Measurements from ENCODE around the gene SLC52A1. TPM values are rescaled to one million over a fixed set of nuclear protein-coding genes. Genes with fewer than 3 reads are reported as not detected.

The SLC52A1 gene
- total and polyA plus RNA-seq, 2 of the 13 experiments (the other 11 are each of a cell fraction or from before 2014, with no cell fraction given): 0.03 to 0.13 TPM

DNA sequence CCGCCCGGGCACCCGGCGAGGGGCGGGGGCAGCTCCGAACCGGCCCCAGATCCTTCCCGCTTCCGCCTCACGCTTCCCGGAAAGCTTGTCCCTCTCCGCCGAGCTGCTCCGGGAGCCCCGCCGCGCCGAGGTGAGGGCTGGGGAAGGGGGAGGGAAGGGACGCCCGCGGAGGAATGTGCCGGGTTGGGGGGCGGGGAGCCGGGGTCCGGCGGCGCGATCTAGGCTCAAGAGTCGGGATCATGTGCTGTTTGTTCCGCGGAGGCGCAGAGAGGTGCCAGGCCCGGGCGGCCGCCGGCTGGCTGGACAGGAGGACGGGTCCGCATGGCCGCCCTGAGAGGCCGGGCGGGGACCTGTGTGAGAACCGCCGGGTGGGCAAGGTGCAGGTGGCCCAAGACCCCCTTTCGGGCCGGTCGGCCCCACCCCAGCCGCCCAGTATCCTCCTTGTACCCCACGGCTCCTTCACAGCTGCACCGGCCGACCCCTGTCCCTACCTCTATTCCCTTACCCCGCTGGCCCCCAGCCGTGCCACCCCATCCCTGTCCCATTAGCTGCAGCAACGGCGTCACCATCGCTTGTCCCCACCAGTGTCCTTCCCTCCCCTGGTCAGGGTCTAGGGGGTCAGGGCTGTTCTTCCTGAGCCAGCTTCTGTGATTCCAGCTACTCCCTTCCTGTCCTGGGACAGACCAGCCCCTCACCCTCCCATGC lies 37.0 kb downstream of the SLC52A1 start (continued):
- TF ChIP-seq, protein P1, sequence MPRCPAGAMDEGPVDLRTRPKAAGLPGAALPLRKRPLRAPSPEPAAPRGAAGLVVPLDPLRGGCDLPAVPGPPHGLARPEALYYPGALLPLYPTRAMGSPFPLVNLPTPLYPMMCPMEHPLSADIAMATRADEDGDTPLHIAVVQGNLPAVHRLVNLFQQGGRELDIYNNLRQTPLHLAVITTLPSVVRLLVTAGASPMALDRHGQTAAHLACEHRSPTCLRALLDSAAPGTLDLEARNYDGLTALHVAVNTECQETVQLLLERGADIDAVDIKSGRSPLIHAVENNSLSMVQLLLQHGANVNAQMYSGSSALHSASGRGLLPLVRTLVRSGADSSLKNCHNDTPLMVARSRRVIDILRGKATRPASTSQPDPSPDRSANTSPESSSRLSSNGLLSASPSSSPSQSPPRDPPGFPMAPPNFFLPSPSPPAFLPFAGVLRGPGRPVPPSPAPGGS (CRISPR knock-in tag; IDR thresholded peaks at IDR 0.05): 0 out of 2 replicates have a peak, but pooled peaks have one; percentile 3
- 0 out of 2 replicates have a peak, but pooled peaks have one; percentile 33 for TF ChIP-seq NCOA1 (CRISPR knock-in tag; IDR thresholded peaks at IDR 0.05)
- TF ChIP-seq, protein P2, sequence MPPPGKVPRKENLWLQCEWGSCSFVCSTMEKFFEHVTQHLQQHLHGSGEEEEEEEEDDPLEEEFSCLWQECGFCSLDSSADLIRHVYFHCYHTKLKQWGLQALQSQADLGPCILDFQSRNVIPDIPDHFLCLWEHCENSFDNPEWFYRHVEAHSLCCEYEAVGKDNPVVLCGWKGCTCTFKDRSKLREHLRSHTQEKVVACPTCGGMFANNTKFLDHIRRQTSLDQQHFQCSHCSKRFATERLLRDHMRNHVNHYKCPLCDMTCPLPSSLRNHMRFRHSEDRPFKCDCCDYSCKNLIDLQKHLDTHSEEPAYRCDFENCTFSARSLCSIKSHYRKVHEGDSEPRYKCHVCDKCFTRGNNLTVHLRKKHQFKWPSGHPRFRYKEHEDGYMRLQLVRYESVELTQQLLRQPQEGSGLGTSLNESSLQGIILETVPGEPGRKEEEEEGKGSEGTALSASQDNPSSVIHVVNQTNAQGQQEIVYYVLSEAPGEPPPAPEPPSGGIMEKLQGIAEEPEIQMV (CRISPR knock-in tag; IDR thresholded peaks at IDR 0.05; ENCODE audit: low read depth): no peak
- TF ChIP-seq POLR2AphosphoS5 (IDR thresholded peaks at IDR 0.05; ENCODE audit: low read depth, low read length): 0 out of 2 replicates have a peak, but pooled peaks have one; percentile 28
- TF ChIP-seq ZNF607 (CRISPR knock-in tag; IDR thresholded peaks at IDR 0.05; ENCODE audit: borderline replicate concordance): peak; percentile 39; the same call in 1 of the 2 replicates
- TF ChIP-seq ZNF430 (CRISPR knock-in tag; IDR thresholded peaks at IDR 0.05): 0 out of 2 replicates have a peak, but pooled peaks have one; percentile 11
- peak; percentile 43; the same call in 1 of the 2 replicates for TF ChIP-seq ZNF619 (CRISPR knock-in tag; IDR thresholded peaks at IDR 0.05)
- peak; percentile 87; the same call in 1 of the 2 replicates for TF ChIP-seq FOXO4 (CRISPR knock-in tag; conservative IDR thresholded peaks at IDR 0.05)
- TF ChIP-seq, protein P3, sequence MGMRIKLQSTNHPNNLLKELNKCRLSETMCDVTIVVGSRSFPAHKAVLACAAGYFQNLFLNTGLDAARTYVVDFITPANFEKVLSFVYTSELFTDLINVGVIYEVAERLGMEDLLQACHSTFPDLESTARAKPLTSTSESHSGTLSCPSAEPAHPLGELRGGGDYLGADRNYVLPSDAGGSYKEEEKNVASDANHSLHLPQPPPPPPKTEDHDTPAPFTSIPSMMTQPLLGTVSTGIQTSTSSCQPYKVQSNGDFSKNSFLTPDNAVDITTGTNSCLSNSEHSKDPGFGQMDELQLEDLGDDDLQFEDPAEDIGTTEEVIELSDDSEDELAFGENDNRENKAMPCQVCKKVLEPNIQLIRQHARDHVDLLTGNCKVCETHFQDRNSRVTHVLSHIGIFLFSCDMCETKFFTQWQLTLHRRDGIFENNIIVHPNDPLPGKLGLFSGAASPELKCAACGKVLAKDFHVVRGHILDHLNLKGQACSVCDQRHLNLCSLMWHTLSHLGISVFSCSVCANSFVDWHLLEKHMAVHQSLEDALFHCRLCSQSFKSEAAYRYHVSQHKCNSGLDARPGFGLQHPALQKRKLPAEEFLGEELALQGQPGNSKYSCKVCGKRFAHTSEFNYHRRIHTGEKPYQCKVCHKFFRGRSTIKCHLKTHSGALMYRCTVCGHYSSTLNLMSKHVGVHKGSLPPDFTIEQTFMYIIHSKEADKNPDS (CRISPR knock-in tag; IDR thresholded peaks at IDR 0.05): peak; percentile 67; the same call in 1 of the 2 replicates

Measured in HepG2 (cell line).